HepG2 (cell line): ENCODE results near the gene KCNB1. TPM values are rescaled to one million over a fixed set of nuclear protein-coding genes. Genes with fewer than 3 reads are reported as not detected.

Experiments
- CREM ChIP-seq, 2 experiments: sonication (generic) in 1 of 2; formaldehyde crosslinking in 1 of 2; IDR thresholded peaks; 2 replicates each; pipeline versions ENCODE4 v1.4.0 to v1.6.1; 2016 to 2020; ENCODE audit warnings: antibody characterized with exemption in 1 of 2, mild to moderate bottlenecking in 1 of 2, missing genetic modification reagents in 1 of 2
- EP300 ChIP-seq, 3 experiments: sonication (generic) in 1 of 3; formaldehyde crosslinking in 1 of 3; IDR thresholded peaks; 2 replicates each; pipeline versions ENCODE4 v1.5.1 to v1.6.1; 2011 to 2020; ENCODE audit warnings: low read depth in 2 of 3, low read length in 2 of 3, borderline replicate concordance in 1 of 3, improper control_type of control experiment in 1 of 3, mild to moderate bottlenecking in 1 of 3, missing genetic modification reagents in 1 of 3, moderate library complexity in 1 of 3
- ETV6 ChIP-seq: sonication (generic); formaldehyde crosslinking; conservative IDR thresholded peaks from 2 replicates; pipeline ENCODE4 v1.4.0; 2020; ENCODE audit warnings: missing genetic modification reagents
- GFI1 ChIP-seq: sonication (generic); formaldehyde crosslinking; IDR thresholded peaks from 2 replicates; pipeline ENCODE4 v1.5.0; 2020; ENCODE audit warnings: missing genetic modification reagents, mild to moderate bottlenecking, borderline replicate concordance
- KMT2A ChIP-seq: sonication (generic); formaldehyde crosslinking; IDR thresholded peaks from 2 replicates; pipeline ENCODE4 v1.4.0; 2020; ENCODE audit warnings: missing genetic modification reagents
- MED1 ChIP-seq: sonication (generic); formaldehyde crosslinking; IDR thresholded peaks from 2 replicates; pipeline ENCODE4 v1.4.0; 2020; ENCODE audit warnings: missing genetic modification reagents
- SIN3B ChIP-seq: fragments of 150-350 bp; IDR thresholded peaks from 2 replicates; pipeline ENCODE4 v1.6.1; 2014; ENCODE audit warnings: low read length
- SOX13 ChIP-seq, 3 experiments: fragments of 450-650 bp in 1 of 3; sonication (generic) in 1 of 3; formaldehyde crosslinking in 1 of 3; IDR thresholded peaks in 2 of 3; conservative IDR thresholded peaks in 1 of 3; 2 replicates each; pipeline versions ENCODE4 v1.5.0 to v1.6.1; 2016 to 2020; ENCODE audit warnings: antibody characterized with exemption in 1 of 3, mild to moderate bottlenecking in 1 of 3, missing compliant biosample characterization in 1 of 3, missing genetic modification reagents in 1 of 3, moderate library complexity in 1 of 3
- XBP1 ChIP-seq: sonication (generic); formaldehyde crosslinking; IDR thresholded peaks from 2 replicates; pipeline ENCODE4 v1.5.0; 2020; ENCODE audit warnings: missing genetic modification reagents
- ZNF225 ChIP-seq: sonication (generic); formaldehyde crosslinking; IDR thresholded peaks from 2 replicates; pipeline ENCODE4 v1.4.0; 2020; ENCODE audit warnings: mild to moderate bottlenecking, missing genetic modification reagents
- ZNF598 ChIP-seq: sonication (generic); formaldehyde crosslinking; IDR thresholded peaks from 2 replicates; pipeline ENCODE4 v1.5.1; 2020; ENCODE audit warnings: mild to moderate bottlenecking, missing genetic modification reagents, borderline replicate concordance
- polyA plus RNA-seq, 8 experiments: library from polyadenylated mRNA; depleted of rRNA in 3 of 8; stranded (reverse) in 7 of 8; unstranded in 1 of 8; fragments of >200 nt; fragmentation: Illumina TruSeq in 4 of 8; extraction: Trizol in 4 of 8; gene quantifications; 2 replicates each; pipeline versions ENCODE4 v1.2.1 to v1.2.3, GENCODE V29; 2011 to 2016; ENCODE audit warnings: low read depth in 4 of 8, missing spikeins in 1 of 8, mixed read lengths in 1 of 8; ENCODE audit not compliant: insufficient read depth in 1 of 8
- total RNA-seq, 5 experiments: library from RNA; depleted of rRNA; stranded (reverse); fragments of >200 nt; fragmentation: Illumina TruSeq; extraction: Trizol; gene quantifications; 2 replicates each; pipeline ENCODE4 v1.2.3, GENCODE V29; 2016; ENCODE audit warnings: low read depth in 1 of 5
- TF ChIP-seq, protein P1 (sequence below), 2 experiments: fragments of 450-650 bp in 1 of 2; sonication (generic) in 1 of 2; formaldehyde crosslinking in 1 of 2; IDR thresholded peaks; 2 replicates each; pipeline versions ENCODE4 v1.6.1 to v1.8.0; 2016 to 2022; ENCODE audit warnings: antibody characterized with exemption in 1 of 2, mild to moderate bottlenecking in 1 of 2, missing genetic modification reagents in 1 of 2
- TF ChIP-seq, protein P2 (sequence below): sonication (generic); formaldehyde crosslinking; IDR thresholded peaks from 2 replicates; pipeline ENCODE4 v1.8.0; 2022; ENCODE audit warnings: mild to moderate bottlenecking, missing genetic modification reagents
- TF ChIP-seq, protein P3 (sequence below): sonication (generic); formaldehyde crosslinking; conservative IDR thresholded peaks from 2 replicates; pipeline ENCODE4 v1.4.0; 2020; ENCODE audit warnings: mild to moderate bottlenecking, missing genetic modification reagents, moderate library complexity

Gene KCNB1
- total and polyA plus RNA-seq, 2 of the 13 experiments (the other 11 are each of a cell fraction or from before 2014, with no cell fraction given) = 0.02 TPM; not detected in 1

DNA sequence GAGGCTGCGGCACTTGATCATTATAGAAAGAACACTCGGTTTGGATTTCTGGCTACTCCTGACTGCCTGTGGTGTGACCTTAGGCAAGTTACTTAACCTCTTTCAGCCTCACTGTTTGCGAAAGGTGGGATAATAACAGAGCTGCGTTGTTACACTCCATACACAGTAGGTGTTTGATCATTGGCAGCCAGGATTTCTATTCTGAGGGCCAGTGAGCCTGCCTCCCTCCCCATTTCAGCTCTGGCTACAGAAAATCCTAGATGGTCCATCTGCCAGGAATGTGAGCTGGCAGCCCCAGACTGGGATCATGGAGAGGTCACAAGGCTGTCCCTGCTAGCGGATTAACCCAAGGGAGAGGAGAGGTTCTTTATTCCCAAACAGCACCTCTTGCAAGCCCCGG lies 2.7 kb downstream of the KCNB1 start (continued):
- TF ChIP-seq, protein P1, sequence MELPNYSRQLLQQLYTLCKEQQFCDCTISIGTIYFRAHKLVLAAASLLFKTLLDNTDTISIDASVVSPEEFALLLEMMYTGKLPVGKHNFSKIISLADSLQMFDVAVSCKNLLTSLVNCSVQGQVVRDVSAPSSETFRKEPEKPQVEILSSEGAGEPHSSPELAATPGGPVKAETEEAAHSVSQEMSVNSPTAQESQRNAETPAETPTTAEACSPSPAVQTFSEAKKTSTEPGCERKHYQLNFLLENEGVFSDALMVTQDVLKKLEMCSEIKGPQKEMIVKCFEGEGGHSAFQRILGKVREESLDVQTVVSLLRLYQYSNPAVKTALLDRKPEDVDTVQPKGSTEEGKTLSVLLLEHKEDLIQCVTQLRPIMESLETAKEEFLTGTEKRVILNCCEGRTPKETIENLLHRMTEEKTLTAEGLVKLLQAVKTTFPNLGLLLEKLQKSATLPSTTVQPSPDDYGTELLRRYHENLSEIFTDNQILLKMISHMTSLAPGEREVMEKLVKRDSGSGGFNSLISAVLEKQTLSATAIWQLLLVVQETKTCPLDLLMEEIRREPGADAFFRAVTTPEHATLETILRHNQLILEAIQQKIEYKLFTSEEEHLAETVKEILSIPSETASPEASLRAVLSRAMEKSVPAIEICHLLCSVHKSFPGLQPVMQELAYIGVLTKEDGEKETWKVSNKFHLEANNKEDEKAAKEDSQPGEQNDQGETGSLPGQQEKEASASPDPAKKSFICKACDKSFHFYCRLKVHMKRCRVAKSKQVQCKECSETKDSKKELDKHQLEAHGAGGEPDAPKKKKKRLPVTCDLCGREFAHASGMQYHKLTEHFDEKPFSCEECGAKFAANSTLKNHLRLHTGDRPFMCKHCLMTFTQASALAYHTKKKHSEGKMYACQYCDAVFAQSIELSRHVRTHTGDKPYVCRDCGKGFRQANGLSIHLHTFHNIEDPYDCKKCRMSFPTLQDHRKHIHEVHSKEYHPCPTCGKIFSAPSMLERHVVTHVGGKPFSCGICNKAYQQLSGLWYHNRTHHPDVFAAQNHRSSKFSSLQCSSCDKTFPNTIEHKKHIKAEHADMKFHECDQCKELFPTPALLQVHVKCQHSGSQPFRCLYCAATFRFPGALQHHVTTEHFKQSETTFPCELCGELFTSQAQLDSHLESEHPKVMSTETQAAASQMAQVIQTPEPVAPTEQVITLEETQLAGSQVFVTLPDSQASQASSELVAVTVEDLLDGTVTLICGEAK (IDR thresholded peaks at IDR 0.05) = no peak
- TF ChIP-seq, protein P1 (CRISPR knock-in tag; IDR thresholded peaks at IDR 0.05) = no peak
- TF ChIP-seq MED1 (CRISPR knock-in tag) (no peak), EP300 (IDR thresholded peaks at IDR 0.05; ENCODE audit: low read depth in 2 of 2, low read length in 2 of 2) (peak in 1 of 2 experiments; percentile 12; a peak in 1 of 4 replicates), EP300 (CRISPR knock-in tag; IDR thresholded peaks at IDR 0.05; ENCODE audit: borderline replicate concordance) (no peak), KMT2A (CRISPR knock-in tag) (no peak), ZNF598 (CRISPR knock-in tag) (no peak), ZNF225 (CRISPR knock-in tag) (no peak), ETV6 (no peak), XBP1 (CRISPR knock-in tag) (no peak), SIN3B (no peak), CREM (IDR thresholded peaks at IDR 0.05) (peak; percentile 28; the same call in 1 of the 2 replicates), CREM (CRISPR knock-in tag; IDR thresholded peaks at IDR 0.05) (no peak), SOX13 (IDR thresholded peaks at IDR 0.05) (no peak), SOX13 (CRISPR knock-in tag; conservative IDR thresholded peaks at IDR 0.05 in 1 of 2, IDR thresholded peaks at IDR 0.05 in 1 of 2) (peak in 1 of 2 experiments; percentile 68; a peak in 2 of 4 replicates), GFI1 (CRISPR knock-in tag) (no peak)
- TF ChIP-seq, protein P2, sequence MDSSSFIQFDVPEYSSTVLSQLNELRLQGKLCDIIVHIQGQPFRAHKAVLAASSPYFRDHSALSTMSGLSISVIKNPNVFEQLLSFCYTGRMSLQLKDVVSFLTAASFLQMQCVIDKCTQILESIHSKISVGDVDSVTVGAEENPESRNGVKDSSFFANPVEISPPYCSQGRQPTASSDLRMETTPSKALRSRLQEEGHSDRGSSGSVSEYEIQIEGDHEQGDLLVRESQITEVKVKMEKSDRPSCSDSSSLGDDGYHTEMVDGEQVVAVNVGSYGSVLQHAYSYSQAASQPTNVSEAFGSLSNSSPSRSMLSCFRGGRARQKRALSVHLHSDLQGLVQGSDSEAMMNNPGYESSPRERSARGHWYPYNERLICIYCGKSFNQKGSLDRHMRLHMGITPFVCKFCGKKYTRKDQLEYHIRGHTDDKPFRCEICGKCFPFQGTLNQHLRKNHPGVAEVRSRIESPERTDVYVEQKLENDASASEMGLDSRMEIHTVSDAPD (CRISPR knock-in tag) = peak; percentile 93
- TF ChIP-seq, protein P3, sequence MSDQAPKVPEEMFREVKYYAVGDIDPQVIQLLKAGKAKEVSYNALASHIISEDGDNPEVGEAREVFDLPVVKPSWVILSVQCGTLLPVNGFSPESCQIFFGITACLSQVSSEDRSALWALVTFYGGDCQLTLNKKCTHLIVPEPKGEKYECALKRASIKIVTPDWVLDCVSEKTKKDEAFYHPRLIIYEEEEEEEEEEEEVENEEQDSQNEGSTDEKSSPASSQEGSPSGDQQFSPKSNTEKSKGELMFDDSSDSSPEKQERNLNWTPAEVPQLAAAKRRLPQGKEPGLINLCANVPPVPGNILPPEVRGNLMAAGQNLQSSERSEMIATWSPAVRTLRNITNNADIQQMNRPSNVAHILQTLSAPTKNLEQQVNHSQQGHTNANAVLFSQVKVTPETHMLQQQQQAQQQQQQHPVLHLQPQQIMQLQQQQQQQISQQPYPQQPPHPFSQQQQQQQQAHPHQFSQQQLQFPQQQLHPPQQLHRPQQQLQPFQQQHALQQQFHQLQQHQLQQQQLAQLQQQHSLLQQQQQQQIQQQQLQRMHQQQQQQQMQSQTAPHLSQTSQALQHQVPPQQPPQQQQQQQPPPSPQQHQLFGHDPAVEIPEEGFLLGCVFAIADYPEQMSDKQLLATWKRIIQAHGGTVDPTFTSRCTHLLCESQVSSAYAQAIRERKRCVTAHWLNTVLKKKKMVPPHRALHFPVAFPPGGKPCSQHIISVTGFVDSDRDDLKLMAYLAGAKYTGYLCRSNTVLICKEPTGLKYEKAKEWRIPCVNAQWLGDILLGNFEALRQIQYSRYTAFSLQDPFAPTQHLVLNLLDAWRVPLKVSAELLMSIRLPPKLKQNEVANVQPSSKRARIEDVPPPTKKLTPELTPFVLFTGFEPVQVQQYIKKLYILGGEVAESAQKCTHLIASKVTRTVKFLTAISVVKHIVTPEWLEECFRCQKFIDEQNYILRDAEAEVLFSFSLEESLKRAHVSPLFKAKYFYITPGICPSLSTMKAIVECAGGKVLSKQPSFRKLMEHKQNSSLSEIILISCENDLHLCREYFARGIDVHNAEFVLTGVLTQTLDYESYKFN (CRISPR knock-in tag) = 0 out of 2 replicates have a peak, but pooled peaks have one; percentile 32
